IMR-90 (cell line): ENCODE results near the gene HPSE2. TPM values are rescaled to one million over a fixed set of nuclear protein-coding genes. Genes with fewer than 3 reads are reported as not detected.

Experiments
- ATAC-seq: fragments of 200-7000 bp; cut with Tn5 transposase; 2 replicates; pipeline ENCODE4 v1.9.1; 2020; ENCODE audit warnings: low read depth, mild to moderate bottlenecking, moderate library complexity
- BruUV-seq: library from RNA; stranded (reverse); fragments of 400-500 nt; replicated peaks from 2 replicates; lab custom pipeline; 2021; lab: Mats Ljungman, UMichigan
- CTCF ChIA-PET: fragments of 300-600 bp; formaldehyde crosslinking; extraction: SDS; loops from one replicate; lab custom pipeline; 2021; ENCODE audit warnings: antibody characterized with exemption; lab: Yijun Ruan, JAX
- POLR2A ChIA-PET: fragments of 300-600 bp; sonication (Branson Sonifier 250); formaldehyde crosslinking; loops from one replicate; lab custom pipeline; 2022; ENCODE audit warnings: antibody characterized with exemption; ENCODE audit not compliant: unreplicated experiment; lab: Charles Lee
- DNase-seq: peaks from one replicate; pipeline ENCODE4 v3.0.0; 2013
- H2AFZ ChIP-seq: replicated peaks from 2 replicates; pipeline ENCODE3; 2013; ENCODE audit warnings: low read length, mild to moderate bottlenecking; ENCODE audit not compliant: poor library complexity
- H2AK5ac ChIP-seq: 2 replicates; pipeline ENCODE4 v1.6.1; 2013; ENCODE audit warnings: low read depth, low read length, inconsistent platforms
- H2AK9ac ChIP-seq: replicated peaks from 2 replicates; pipeline ENCODE3; 2013; ENCODE audit warnings: mild to moderate bottlenecking, low read depth, low read length, moderate library complexity; ENCODE audit not compliant: poor library complexity
- H2BK120ac ChIP-seq: 2 replicates; pipeline ENCODE4 v1.6.1; 2013; ENCODE audit warnings: low read depth, low read length, inconsistent platforms
- H2BK15ac ChIP-seq: 3 replicates; pipeline ENCODE4 v1.6.1; 2013; ENCODE audit warnings: low read depth, low read length, inconsistent platforms
- H2BK20ac ChIP-seq: 2 replicates; pipeline ENCODE4 v1.6.1; 2013; ENCODE audit warnings: low read depth, mild to moderate bottlenecking, inconsistent platforms, low read length, moderate library complexity
- H2BK5ac ChIP-seq: 2 replicates; pipeline ENCODE4 v1.6.1; 2013; ENCODE audit warnings: mild to moderate bottlenecking, low read depth, low read length, inconsistent platforms; ENCODE audit not compliant: poor library complexity, severe bottlenecking
- H3K14ac ChIP-seq: replicated peaks from 2 replicates; pipeline ENCODE4 v1.6.1; 2013; ENCODE audit warnings: low read depth, low read length, inconsistent platforms
- H3K18ac ChIP-seq: 2 replicates; pipeline ENCODE4 v1.6.1; 2013; ENCODE audit warnings: low read depth, low read length, control low read depth
- H3K23ac ChIP-seq: 2 replicates; pipeline ENCODE4 v1.6.1; 2013; ENCODE audit warnings: low read depth, low read length, inconsistent platforms
- H3K27ac ChIP-seq: 2 replicates; pipeline ENCODE4 v1.5.1; 2013; ENCODE audit warnings: mild to moderate bottlenecking, control low read depth, low read length; ENCODE audit not compliant: insufficient read depth
- H3K27me3 ChIP-seq: 2 replicates; pipeline ENCODE4 v1.6.1; 2013; ENCODE audit warnings: low read length; ENCODE audit not compliant: control insufficient read depth, insufficient read depth
- H3K36me3 ChIP-seq: 2 replicates; pipeline ENCODE4 v1.6.1; 2013; ENCODE audit warnings: low read length, mixed read lengths; ENCODE audit not compliant: control insufficient read depth, insufficient read depth
- H3K4ac ChIP-seq: 2 replicates; pipeline ENCODE4 v1.6.1; 2013; ENCODE audit warnings: low read depth, low read length, inconsistent platforms
- H3K4me1 ChIP-seq: 2 replicates; pipeline ENCODE4 v1.6.1; 2013; ENCODE audit warnings: low read length, mixed read lengths; ENCODE audit not compliant: control insufficient read depth, insufficient read depth
- H3K4me2 ChIP-seq: 2 replicates; pipeline ENCODE4 v1.6.1; 2013; ENCODE audit warnings: low read depth, mild to moderate bottlenecking, control low read depth, low read length, moderate library complexity
- H3K4me3 ChIP-seq: 2 replicates; pipeline ENCODE4 v1.5.1; 2013; ENCODE audit warnings: low read depth, mild to moderate bottlenecking, control low read depth, low read length, moderate library complexity; ENCODE audit not compliant: insufficient read depth
- H3K56ac ChIP-seq: 2 replicates; pipeline ENCODE4 v1.6.1; 2013; ENCODE audit warnings: low read length, inconsistent platforms; ENCODE audit not compliant: insufficient read depth; ENCODE audit errors: extremely low read depth
- H3K79me1 ChIP-seq, 2 experiments: 2 replicates each; pipeline ENCODE4 v1.6.1; 2013; ENCODE audit warnings: low read length in 2 of 2, inconsistent platforms in 1 of 2, low read depth in 1 of 2
- H3K9ac ChIP-seq: 2 replicates; pipeline ENCODE4 v1.6.1; 2013; ENCODE audit warnings: low read depth, low read length, control low read depth
- H3K9me1 ChIP-seq: 2 replicates; pipeline ENCODE4 v1.6.1; 2013; ENCODE audit warnings: low read length, inconsistent platforms; ENCODE audit not compliant: insufficient read depth
- H3K9me3 ChIP-seq: 2 replicates; pipeline ENCODE4 v1.6.1; 2013; ENCODE audit warnings: low read length; ENCODE audit not compliant: control insufficient read depth, insufficient read depth
- H4K20me1 ChIP-seq: 2 replicates; pipeline ENCODE4 v1.6.1; 2013; ENCODE audit warnings: low read length, inconsistent platforms; ENCODE audit not compliant: insufficient read depth
- H4K5ac ChIP-seq: 2 replicates; pipeline ENCODE4 v1.6.1; 2013; ENCODE audit warnings: mild to moderate bottlenecking, low read depth, low read length, control low read depth
- H4K8ac ChIP-seq, 2 experiments: 2 replicates each; pipeline ENCODE4 v1.6.1; 2013; ENCODE audit warnings: low read depth in 2 of 2, low read length in 2 of 2, control low read depth in 1 of 2, inconsistent platforms in 1 of 2
- H4K91ac ChIP-seq: 2 replicates; pipeline ENCODE4 v1.6.1; 2013; ENCODE audit warnings: low read depth, low read length, inconsistent platforms; ENCODE audit not compliant: insufficient read depth
- CEBPB ChIP-seq: IDR thresholded peaks from 2 replicates; pipeline ENCODE4 v1.6.1; 2012; ENCODE audit warnings: low read depth, low read length, improper control_type of control experiment
- ELK1 ChIP-seq: fragments of 150-350 bp; IDR thresholded peaks from 2 replicates; pipeline ENCODE4 v1.6.1; 2016; ENCODE audit warnings: low read depth, mild to moderate bottlenecking, low read length, moderate library complexity, borderline replicate concordance
- FOS ChIP-seq: fragments of 150-350 bp; IDR thresholded peaks from 2 replicates; pipeline ENCODE4 v1.6.1; 2016; ENCODE audit warnings: low read depth, low read length
- MAFK ChIP-seq: IDR thresholded peaks from 2 replicates; pipeline ENCODE4 v1.6.1; 2012; ENCODE audit warnings: low read depth, low read length, improper control_type of control experiment
- POLR2A ChIP-seq: IDR thresholded peaks from 2 replicates; pipeline ENCODE4 v1.6.1; 2012; ENCODE audit warnings: mild to moderate bottlenecking, low read depth, low read length
- RAD21 ChIP-seq: IDR thresholded peaks from 2 replicates; pipeline ENCODE4 v1.6.1; 2012; ENCODE audit warnings: low read length, improper control_type of control experiment
- RFX5 ChIP-seq: IDR thresholded peaks from 2 replicates; pipeline ENCODE4 v1.8.0; 2012; ENCODE audit warnings: low read depth, mild to moderate bottlenecking, low read length, moderate library complexity
- USF2 ChIP-seq: fragments of 150-350 bp; IDR thresholded peaks from 2 replicates; pipeline ENCODE4 v1.6.1; 2017; ENCODE audit warnings: mild to moderate bottlenecking, antibody characterized with exemption, low read length, low read depth
- WGBS, 2 experiments: methylation state at CpG; one replicate each; pipeline versions ENCODE4 v1.1.5 to v1.1.7; 2013; ENCODE audit warnings: missing lambda C conversion rate in 2 of 2; ENCODE audit not compliant: insufficient read length in 1 of 2; ENCODE audit errors: extremely low coverage in 2 of 2; 5-methylcytosine and 5-hydroxymethylcytosine counted together
- dilution Hi-C: fragments of 300-500 bp; cut with HindIII; formaldehyde crosslinking; loops from one replicate; pipeline ENCODE4 v1.14.3; 2018; ENCODE audit warnings: low sequenced_read_pairs; ENCODE audit not compliant: unreplicated experiment
- in situ Hi-C: fragments of 300-500 bp; cut with MboI; formaldehyde crosslinking; loops from 3 replicates; pipeline ENCODE4 v1.14.3; 2019; ENCODE audit warnings: low sequenced_read_pairs, inconsistent platforms, mixed read lengths
- intact Hi-C: fragments of 100-400 bp; cut with micrococcal nuclease; formaldehyde crosslinking; loops from 2 replicates; pipeline ENCODE4 v1.10.0; 2022
- polyA plus RNA-seq, 3 experiments: library from polyadenylated mRNA; depleted of rRNA; stranded (reverse); fragments of >200 nt; gene quantifications; 2 replicates each; pipeline ENCODE4 v1.2.3, GENCODE V29; 2012; ENCODE audit warnings: low replicate concordance in 1 of 3
- total RNA-seq: library from RNA; depleted of rRNA; stranded (reverse); fragments of >200 nt; gene quantifications from 2 replicates; pipeline ENCODE4 v1.2.3, GENCODE V29; 2012

The HPSE2 gene
- total and polyA plus RNA-seq, 2 of the 4 experiments (the other 2 are of a cell fraction), result not detected

GRCh38 chr10:98418665-98419468, 816.8 kb downstream of the HPSE2 start:
- Histone ChIP-seq H3K27ac (no peak overlapping the region), H3K14ac (no peak overlapping the region), H3K56ac (no peak overlapping the region), H3K79me1 (peaks cover 10 to 11% of the 10 kb centered on the region in 2 experiments; a peak in 3 of 4 replicates), H3K36me3 (peaks cover 42% of the 10 kb centered on the region), H2BK20ac (no peak overlapping the region), H4K20me1 (no peaks in the 10 kb centered on the region), H3K9me3 (no peaks in the 10 kb centered on the region), H4K8ac (no peak overlapping the region), H2BK5ac (no peak overlapping the region), H4K91ac (no peak overlapping the region), H3K18ac (no peak overlapping the region), H3K23ac (no peak overlapping the region), H2AK5ac (no peak overlapping the region), H3K9ac (no peak overlapping the region), H3K9me1 (peaks cover 10% of the 10 kb centered on the region), H4K5ac (no peak overlapping the region), H3K4me3 (no peak overlapping the region), H2BK15ac (no peak overlapping the region), H3K4ac (no peak overlapping the region), H3K4me1 (peaks cover 10% of the 10 kb centered on the region), H2BK120ac (no peak overlapping the region), H2AK9ac (no peak overlapping the region), H2AFZ (no peak overlapping the region), H3K4me2 (no peak overlapping the region), H3K27me3 (no peaks in the 10 kb centered on the region)
- in situ Hi-C loops, result no loop called here
- DNase-seq (no peak), ATAC-seq (no peak)
- ChIA-PET CTCF (interaction anchor here (0.6 kb wide), 1 partner anchor 154 kb away, joined by 3 read pairs; no protein-coding TSS in a partner anchor), POLR2A (no interaction called here)
- intact Hi-C loops, result loop anchor here (10.0 kb wide), 1 partner anchor 244 kb away; no protein-coding TSS in a partner anchor
- TF ChIP-seq POLR2A (no peak), RAD21 (no peak), MAFK (no peak), CEBPB (no peak), RFX5 (no peak), ELK1 (no peak), USF2 (no peak), FOS (no peak)
- BruUV-seq, result no TSS peak
- 98% methylated on average over 10 of the region's 18 CpGs; no CpG with 5 or more reads in 1 of the 2 experiments for WGBS, 2 experiments
- dilution Hi-C loops, result no loop called here
